ENCODE measurements around the gene YWHAB.
"Not testable (repeated sequence)": the region's sequence is repeated elsewhere in the genome, so short reads cannot be mapped to it uniquely, and the experiment has no call there.

YWHAB gene

DNA sequence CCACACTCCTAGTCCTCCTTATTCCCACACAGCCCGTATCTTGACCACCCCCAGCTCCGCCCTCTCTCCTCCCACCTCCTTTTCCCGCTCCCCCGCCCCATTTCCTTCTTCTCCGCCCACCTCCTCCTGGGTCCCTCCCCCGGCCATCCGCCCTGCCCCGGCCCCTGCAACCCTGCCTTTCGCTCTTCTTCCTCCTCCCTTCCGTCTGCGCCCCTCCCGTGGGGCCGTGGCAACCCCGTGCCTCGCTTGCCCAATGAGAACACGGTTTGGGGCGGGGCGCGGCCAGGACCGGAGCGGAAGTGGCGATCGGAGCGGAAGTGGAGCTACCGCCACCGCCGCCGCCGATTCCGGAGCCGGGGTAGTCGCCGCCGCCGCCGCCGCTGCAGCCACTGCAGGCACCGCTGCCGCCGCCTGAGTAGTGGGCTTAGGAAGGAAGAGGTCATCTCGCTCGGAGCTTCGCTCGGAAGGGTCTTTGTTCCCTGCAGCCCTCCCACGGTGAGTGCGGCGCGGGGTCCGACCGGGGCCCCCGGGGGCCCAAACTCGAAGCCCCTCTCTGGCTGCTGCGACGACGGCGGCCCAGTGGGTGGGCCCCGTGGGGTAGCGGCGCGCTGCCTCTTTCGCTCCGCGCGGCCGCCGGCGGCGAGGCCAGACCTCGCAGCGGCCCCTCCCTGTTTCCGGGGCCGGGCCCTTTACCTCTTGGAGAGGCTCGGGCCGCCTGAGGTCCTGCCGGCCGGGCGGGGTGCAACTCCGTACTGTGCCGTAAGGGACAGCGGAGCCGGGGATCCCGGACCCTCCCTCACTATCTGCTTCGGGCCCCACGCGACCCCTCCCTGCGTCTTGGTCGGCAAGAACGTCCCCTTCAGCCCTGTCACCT lies at the start of gene YWHAB:
YWHAB (plus strand) TSS at position 314 of the 874 bp plus-strand sequence. CDS start 15,829 bp downstream, outside the sequence.
- peak; percentile 96 for DNase-seq

- DNase-seq, result no peak
These were observed 48.8 kb upstream of the YWHAB start for GRCh38 chr20:44836601-44837120.

GRCh38 chr20:44837946-44838345 lies 47.6 kb upstream of the YWHAB start:
- no peak for DNase-seq

- DNase-seq, result no peak
These were observed 47.0 kb upstream of the YWHAB start for GRCh38 chr20:44838521-44838920.

DNA sequence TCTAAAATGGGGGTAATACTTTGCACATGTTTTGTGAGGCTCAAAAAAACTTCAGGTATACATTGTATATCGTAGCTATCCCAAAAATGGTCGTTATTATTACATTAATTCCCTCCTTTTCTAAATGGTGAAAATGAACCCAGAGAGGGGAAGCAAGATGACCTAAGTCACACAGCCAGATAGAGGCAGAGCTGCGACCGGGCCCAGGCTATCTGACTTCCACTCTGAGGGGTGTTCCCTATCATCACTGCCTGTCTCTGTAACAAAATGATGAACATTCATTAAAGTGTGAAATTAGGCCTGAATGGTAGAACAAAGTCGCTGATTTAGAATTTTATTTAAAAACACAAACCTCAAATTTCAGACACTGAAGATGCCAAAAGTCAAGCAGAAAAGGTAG lies 46.0 kb upstream of the YWHAB start:
- no peak for DNase-seq

- DNase-seq, result no peak
These were observed 44.7 kb upstream of the YWHAB start for GRCh38 chr20:44840826-44841225.

DNA sequence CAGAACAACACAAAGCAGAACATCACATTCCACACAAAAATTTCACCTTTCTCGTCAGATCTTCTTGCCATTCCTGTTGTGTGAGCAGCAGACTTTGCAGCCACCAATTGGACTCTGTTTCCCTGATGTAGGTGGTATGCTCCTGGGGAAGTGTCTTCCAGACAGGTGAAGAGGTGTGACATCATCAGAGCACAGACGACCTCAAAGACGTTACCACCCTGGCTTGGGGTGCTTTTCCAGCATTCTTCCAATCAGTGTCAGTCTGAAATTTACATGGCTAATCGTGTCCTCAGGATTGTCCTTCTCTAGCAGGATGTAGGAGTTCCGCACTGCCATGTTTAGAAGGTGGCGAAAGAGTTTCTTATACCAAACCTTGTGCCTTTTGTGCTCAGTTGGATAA lies 43.5 kb upstream of the YWHAB start:
- no peak for DNase-seq

DNA sequence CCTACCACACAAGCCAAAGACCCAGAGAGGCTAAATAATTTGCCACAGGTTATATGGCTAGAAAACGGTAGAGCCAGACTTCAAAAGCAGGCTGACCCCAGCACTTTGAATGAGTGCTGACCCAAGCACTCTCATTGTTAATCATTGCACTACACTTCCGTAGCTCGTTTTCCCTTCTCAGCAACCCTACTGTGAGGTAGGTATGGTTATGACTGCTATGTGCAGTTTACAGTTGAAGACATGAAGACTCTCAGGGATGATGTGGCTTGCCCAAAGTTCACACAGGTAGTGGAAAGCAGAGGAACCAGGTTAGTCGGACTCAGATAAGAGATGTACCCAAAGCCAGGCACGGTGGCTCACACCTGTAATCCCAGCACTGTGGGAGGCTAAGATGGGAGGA lies 41.6 kb upstream of the YWHAB start:
- DNase-seq, result no peak

- no peak for DNase-seq
These were observed 37.1 kb upstream of the YWHAB start for GRCh38 chr20:44848254-44849015.

DNA sequence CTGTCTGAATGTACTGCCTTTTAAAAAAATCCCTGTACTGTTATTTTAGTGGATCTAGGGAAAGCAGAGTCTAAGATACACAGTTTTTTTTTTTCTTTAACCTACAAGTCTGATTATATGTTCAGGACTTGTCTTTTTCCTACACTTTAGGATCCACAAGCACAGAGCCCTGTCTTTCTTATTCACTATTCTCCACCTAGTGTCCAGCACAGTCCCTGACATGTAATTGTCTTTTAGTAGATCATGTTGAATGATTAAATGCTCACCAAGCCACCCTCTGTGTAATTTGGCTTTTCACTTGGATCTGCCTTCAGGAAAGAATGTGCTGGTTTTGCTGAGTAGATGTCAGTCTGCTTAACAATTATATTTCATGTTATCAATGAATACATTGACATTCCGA lies 35.8 kb upstream of the YWHAB start:
- DNase-seq, result no peak

DNA sequence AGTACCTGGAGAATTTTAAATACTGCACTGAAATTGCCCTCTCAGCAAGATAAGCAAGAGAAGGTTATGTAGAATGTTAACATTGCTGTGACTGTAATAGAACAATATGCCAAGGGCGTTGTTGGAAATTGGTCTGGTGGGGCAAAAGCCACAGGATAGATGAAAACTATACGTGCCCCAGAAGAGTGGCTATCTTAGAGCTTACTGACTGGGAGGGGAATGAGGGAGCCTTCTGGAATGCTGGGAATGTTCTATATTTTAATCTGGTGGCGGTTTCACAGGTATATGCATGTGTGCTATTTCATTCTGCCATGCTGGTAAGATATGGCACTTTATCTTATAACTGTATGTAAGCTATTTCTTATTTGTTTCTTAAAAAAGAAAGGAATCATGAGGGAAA lies 35.2 kb upstream of the YWHAB start:
- no peak for DNase-seq

GRCh38 chr20:44850837-44851236 lies 34.7 kb upstream of the YWHAB start:
- DNase-seq, result no peak

GRCh38 chr20:44851545-44851944 lies 34.0 kb upstream of the YWHAB start:
- no peak for DNase-seq

DNA sequence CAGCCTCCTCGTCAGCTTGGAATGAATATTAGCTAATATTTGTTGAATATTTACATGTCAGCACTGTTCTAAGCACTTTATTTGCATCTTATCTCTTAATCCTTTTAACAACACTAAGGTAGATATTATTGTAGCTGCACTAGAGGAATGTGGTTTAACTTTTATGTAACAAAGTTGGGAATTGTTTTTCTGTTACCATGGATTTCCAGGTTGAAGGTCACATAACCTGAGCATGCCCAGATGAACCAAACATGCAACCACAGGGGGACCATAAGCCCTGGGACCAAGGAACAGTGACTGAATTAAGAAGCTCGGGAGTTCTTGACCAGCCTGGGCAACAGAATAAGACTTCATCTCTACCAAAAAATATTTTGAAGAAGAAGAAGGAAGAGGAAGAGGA lies 29.1 kb upstream of the YWHAB start:
- DNase-seq, result no peak

DNA sequence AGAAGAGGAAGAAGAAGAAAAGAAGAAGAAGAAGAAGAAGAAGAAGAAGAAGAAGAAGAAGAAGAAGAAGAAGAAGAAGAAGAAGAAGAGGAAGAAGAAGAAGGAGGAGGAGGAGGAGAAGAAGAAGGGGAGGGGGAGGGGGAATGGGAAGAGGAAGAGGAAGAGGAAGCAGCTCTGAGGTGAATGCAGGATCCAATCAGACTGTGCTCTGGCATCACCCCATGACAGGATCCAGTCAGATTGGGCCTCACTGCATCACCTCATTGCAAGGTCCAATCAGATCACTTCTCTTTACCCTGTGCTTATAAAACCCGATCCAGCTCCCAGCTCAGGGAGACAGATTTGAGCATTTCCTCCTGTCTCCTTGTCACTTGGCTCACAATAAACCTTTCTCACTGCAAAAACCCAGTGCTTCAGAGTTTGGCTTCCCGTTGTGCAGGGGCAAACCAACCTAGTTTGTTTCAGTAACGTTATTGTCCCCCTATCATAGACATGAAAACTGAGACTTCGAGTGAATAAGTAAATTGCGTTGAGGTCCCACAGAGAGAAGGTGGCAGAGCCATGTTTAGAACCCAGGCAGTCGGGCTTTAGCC lies 28.6 kb upstream of the YWHAB start:
- no peak for DNase-seq

- no peak for DNase-seq
These were observed 26.7 kb upstream of the YWHAB start for GRCh38 chr20:44858606-44859360.

DNA sequence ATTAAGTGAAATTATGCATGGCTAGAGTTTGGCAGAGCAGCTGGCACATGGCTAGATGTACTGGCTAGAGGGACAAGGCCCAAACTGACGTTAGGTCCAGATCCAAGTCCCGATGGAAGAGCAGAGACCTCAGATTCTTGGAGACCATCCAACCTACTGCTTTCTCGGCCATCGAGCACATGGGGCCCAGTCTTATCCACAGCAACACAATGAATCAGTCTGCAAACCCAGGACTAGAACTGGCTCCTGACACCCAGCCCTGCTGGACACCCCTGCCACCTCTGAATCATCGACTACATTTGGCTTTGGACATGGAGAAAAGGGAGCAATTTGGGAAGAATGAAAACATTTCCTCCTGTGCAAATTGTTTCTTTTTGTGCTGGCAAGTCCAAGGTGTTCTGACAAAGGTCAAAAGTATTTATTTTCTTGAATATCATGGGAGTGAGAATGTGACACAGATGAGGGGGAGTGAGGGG lies 23.9 kb upstream of the YWHAB start:
- DNase-seq, result no peak

DNA sequence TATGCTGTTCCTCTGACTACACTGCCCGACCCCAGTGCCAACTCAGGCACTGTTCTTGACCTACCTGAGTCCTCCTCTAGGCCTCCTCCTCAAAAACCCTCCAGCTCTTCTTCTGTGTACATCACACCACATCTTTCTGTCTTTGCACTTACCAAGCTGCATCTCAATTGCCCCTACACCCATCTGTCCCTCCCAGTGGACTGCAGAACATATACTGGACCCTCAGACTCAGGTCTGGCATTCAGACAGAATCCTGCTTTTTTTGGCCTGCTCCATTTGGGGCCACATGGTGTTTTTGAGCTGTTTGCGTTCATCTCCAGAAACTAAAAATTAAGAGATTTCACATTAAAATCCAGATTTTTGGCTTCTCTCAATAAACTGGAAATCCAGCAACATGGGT lies 23.2 kb upstream of the YWHAB start:
- no peak for DNase-seq

GRCh38 chr20:44863365-44864084 lies 22.0 kb upstream of the YWHAB start:
- not testable (repeated sequence) for DNase-seq

DNA sequence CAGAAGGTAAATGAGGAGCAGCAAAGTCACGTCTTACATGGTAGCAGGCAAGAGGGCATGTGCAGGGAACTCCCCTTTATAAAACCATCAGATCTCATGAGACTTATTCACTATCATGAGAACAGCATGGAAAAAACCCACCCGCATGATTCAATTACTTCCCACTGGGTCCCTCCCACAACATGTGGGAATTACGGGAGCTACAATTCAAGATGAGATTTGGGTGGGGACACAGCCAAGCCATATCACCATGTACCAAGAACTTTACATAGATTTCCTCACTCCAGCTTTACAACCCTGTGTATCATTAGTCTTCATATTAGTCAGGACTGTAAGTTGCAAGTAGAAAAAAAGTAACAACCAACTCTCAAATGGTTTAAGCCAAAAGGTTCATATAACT lies 21.0 kb upstream of the YWHAB start:
- not testable (repeated sequence) for DNase-seq

DNA sequence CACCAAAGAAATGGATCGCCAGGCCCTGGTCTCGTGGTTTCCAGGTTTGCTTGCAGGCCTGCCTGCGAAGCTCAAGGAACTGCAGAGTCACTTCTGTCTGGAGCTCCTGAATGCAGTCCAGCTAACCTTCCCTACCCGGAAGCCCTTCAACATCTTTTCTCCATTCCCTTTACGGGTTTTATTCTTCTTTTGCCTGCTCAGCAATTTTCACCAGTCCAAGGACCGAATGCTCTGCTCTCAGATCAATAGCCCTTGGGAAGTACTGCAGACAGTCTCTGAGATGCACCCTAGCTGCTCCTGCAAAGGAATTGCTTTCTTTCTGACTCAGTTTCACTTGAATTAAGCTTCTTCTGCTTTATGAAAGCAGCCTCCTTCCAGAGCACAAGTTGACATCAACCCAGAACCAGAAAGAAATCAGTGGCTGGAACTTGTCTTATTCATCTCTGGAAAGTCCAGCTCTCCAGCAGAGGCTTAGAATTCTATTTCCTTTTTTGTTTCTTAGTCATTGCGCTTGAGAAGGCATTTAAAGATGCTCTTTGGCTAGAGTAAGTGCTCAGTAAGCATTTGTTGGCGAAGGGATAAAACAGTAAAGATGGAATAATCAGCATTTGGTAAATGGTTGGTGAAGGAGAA lies 18.7 kb upstream of the YWHAB start:
- no peak for DNase-seq
